ENCODE results near the gene TBX15.

Gene TBX15

GRCh38 chr1:119006406-119007279 lies 18.5 kb upstream of the TBX15 start:
- TF ChIP-seq CTCF (IDR thresholded peaks at IDR 0.05; ENCODE audit: extremely low read depth, missing control alignments), result no peak
- peak; percentile 30 for DNase-seq (ENCODE audit: low spot score)

GRCh38 chr1:119005724-119006405 lies 17.7 kb upstream of the TBX15 start:
- peak; percentile 18 for DNase-seq (ENCODE audit: low spot score)
- TF ChIP-seq CTCF (IDR thresholded peaks at IDR 0.05; ENCODE audit: extremely low read depth, missing control alignments), result no peak

- no peak for DNase-seq (ENCODE audit: low spot score)
- TF ChIP-seq CTCF (IDR thresholded peaks at IDR 0.05; ENCODE audit: extremely low read depth, missing control alignments), result no peak
Measured at GRCh38 chr1:119004781-119005180, 16.6 kb upstream of the TBX15 start.

GRCh38 chr1:119004129-119004527 lies 16.0 kb upstream of the TBX15 start:
- no peak for TF ChIP-seq CTCF (IDR thresholded peaks at IDR 0.05; ENCODE audit: extremely low read depth, missing control alignments)
- DNase-seq (ENCODE audit: low spot score), result peak; percentile 17

- TF ChIP-seq CTCF (IDR thresholded peaks at IDR 0.05; ENCODE audit: extremely low read depth, missing control alignments), result no peak
- no peak for DNase-seq (ENCODE audit: low spot score)
Measured at GRCh38 chr1:119003413-119004128, 15.4 kb upstream of the TBX15 start.

GRCh38 chr1:119002028-119002686 lies 14.0 kb upstream of the TBX15 start:
- DNase-seq (ENCODE audit: low spot score), result no peak

More at GRCh38 chr1:119002028-119002686, 14.0 kb upstream of the TBX15 start:
- TF ChIP-seq CTCF (IDR thresholded peaks at IDR 0.05; ENCODE audit: extremely low read depth, missing control alignments), result no peak
